HEK293T (cell line): ENCODE measurements around the gene LARGE1.

Source experiments
- CTCF ChIA-PET: fragments of 350-600 bp; formaldehyde crosslinking; extraction: SDS; loops from one replicate; lab custom pipeline; 2021; ENCODE audit warnings: antibody characterized with exemption, inconsistent platforms; lab: Yijun Ruan, JAX
- POLR2A ChIA-PET: fragments of 350-600 bp; formaldehyde crosslinking; extraction: SDS; loops from one replicate; lab custom pipeline; 2020; ENCODE audit warnings: antibody characterized with exemption, inconsistent platforms; lab: Yijun Ruan, JAX
- DNase-seq: peaks from one replicate; pipeline ENCODE4 v3.0.0; 2012; ENCODE audit warnings: mixed read lengths; ENCODE audit errors: extremely low spot score
- ARNT ChIP-seq: fragments of 450-650 bp; IDR thresholded peaks from 2 replicates; pipeline ENCODE4 v1.6.1; 2017; ENCODE audit warnings: mild to moderate bottlenecking
- BHLHE40 ChIP-seq: fragments of 450-650 bp; IDR thresholded peaks from 2 replicates; pipeline ENCODE4 v1.6.1; 2016; ENCODE audit warnings: mild to moderate bottlenecking, moderate library complexity, borderline replicate concordance
- CTBP1 ChIP-seq: fragments of 450-650 bp; IDR thresholded peaks from 2 replicates; pipeline ENCODE4 v1.6.1; 2016; ENCODE audit warnings: borderline replicate concordance
- ELF4 ChIP-seq: fragments of 450-650 bp; IDR thresholded peaks from 2 replicates; pipeline ENCODE4 v1.6.1; 2017; ENCODE audit warnings: antibody characterized with exemption
- FOXA1 ChIP-seq: fragments of 450-650 bp; IDR thresholded peaks from 2 replicates; pipeline ENCODE4 v1.6.1; 2016; ENCODE audit warnings: mild to moderate bottlenecking
- FOXK2 ChIP-seq: fragments of 450-650 bp; IDR thresholded peaks from 2 replicates; pipeline ENCODE4 v1.6.1; 2016; ENCODE audit warnings: mild to moderate bottlenecking
- FOXM1 ChIP-seq: fragments of 450-650 bp; IDR thresholded peaks from 2 replicates; pipeline ENCODE4 v1.6.1; 2017; ENCODE audit warnings: mild to moderate bottlenecking, borderline replicate concordance
- HDGF ChIP-seq: fragments of 450-650 bp; IDR thresholded peaks from 2 replicates; pipeline ENCODE4 v1.6.1; 2017; ENCODE audit warnings: antibody characterized with exemption, borderline replicate concordance
- L3MBTL2 ChIP-seq: fragments of 450-650 bp; conservative IDR thresholded peaks from 2 replicates; pipeline ENCODE4 v1.6.1; 2016; ENCODE audit warnings: mild to moderate bottlenecking
- LEF1 ChIP-seq: fragments of 450-650 bp; IDR thresholded peaks from 2 replicates; pipeline ENCODE4 v1.6.1; 2017; ENCODE audit warnings: mild to moderate bottlenecking, borderline replicate concordance
- NFRKB ChIP-seq: fragments of 450-650 bp; IDR thresholded peaks from 2 replicates; pipeline ENCODE4 v1.6.1; 2016; ENCODE audit warnings: mild to moderate bottlenecking, moderate library complexity
- PKNOX1 ChIP-seq: fragments of 450-650 bp; IDR thresholded peaks from 2 replicates; pipeline ENCODE4 v1.6.1; 2016
- SP1 ChIP-seq: fragments of 450-650 bp; IDR thresholded peaks from 2 replicates; pipeline ENCODE4 v1.6.1; 2017
- SUZ12 ChIP-seq: fragments of 450-650 bp; IDR thresholded peaks from 2 replicates; pipeline ENCODE4 v1.6.1; 2016; ENCODE audit warnings: mild to moderate bottlenecking
- TARDBP ChIP-seq: fragments of 450-650 bp; IDR thresholded peaks from 2 replicates; pipeline ENCODE4 v1.6.1; 2016
- ZNF384 ChIP-seq: fragments of 450-650 bp; IDR thresholded peaks from 2 replicates; pipeline ENCODE4 v1.6.1; 2016

LARGE1 gene

GRCh38 chr22:33529424-33530113 is 390.7 kb downstream of the LARGE1 start:
- no peak for TF ChIP-seq NFRKB
- no peak for TF ChIP-seq BHLHE40
- TF ChIP-seq L3MBTL2, result no peak
- no peak for TF ChIP-seq TARDBP
- TF ChIP-seq FOXK2, result no peak
- no peak for TF ChIP-seq ZNF384
- no peak for TF ChIP-seq PKNOX1
- no peak for TF ChIP-seq ELF4
- TF ChIP-seq SUZ12, result no peak
- no peak for TF ChIP-seq SP1
- no peak for TF ChIP-seq HDGF
- no peak for TF ChIP-seq ARNT
- no peak for TF ChIP-seq FOXM1
- no peak for TF ChIP-seq FOXA1
- no peak for TF ChIP-seq LEF1
- TF ChIP-seq CTBP1, result no peak
- ChIA-PET POLR2A (interaction anchor here (0.7 kb wide), 1 partner anchor 10 kb away, joined by 3 read pairs; no protein-coding TSS in a partner anchor), CTCF (no interaction called here)
- no peak for DNase-seq

GRCh38 chr22:33528183-33528582 is 392.1 kb downstream of the LARGE1 start:
- DNase-seq, result no peak
- TF ChIP-seq LEF1, result no peak
- TF ChIP-seq NFRKB, result no peak
- TF ChIP-seq PKNOX1, result no peak
- ChIA-PET CTCF (no interaction called here), POLR2A (no interaction called here)

GRCh38 chr22:33526434-33527107 is 393.7 kb downstream of the LARGE1 start:
- no peak for DNase-seq
- ChIA-PET POLR2A (no interaction called here), CTCF (no interaction called here)

GRCh38 chr22:33524511-33525260 is 395.6 kb downstream of the LARGE1 start:
- CTCF ChIA-PET, result no interaction called here
- TF ChIP-seq SP1, result no peak
- TF ChIP-seq TARDBP, result no peak
- no peak for TF ChIP-seq ELF4
- no peak for TF ChIP-seq FOXM1
- TF ChIP-seq LEF1, result no peak
- no peak for TF ChIP-seq L3MBTL2
- no peak for TF ChIP-seq ZNF384
- TF ChIP-seq SUZ12, result no peak
- DNase-seq, result no peak
- POLR2A ChIA-PET, result no interaction called here

More at GRCh38 chr22:33526434-33527107, 393.7 kb downstream of the LARGE1 start:
- TF ChIP-seq CTBP1 (no peak), BHLHE40 (no peak), TARDBP (no peak), PKNOX1 (no peak), SP1 (no peak), ARNT (no peak), L3MBTL2 (no peak), LEF1 (no peak), ZNF384 (no peak), SUZ12 (no peak), NFRKB (no peak), FOXK2 (no peak), HDGF (no peak), ELF4 (no peak), FOXM1 (no peak), FOXA1 (no peak)

- POLR2A ChIA-PET, result no interaction called here
- no peak for DNase-seq
- TF ChIP-seq ARNT (no peak), FOXM1 (no peak), PKNOX1 (no peak), LEF1 (no peak), SP1 (no peak), TARDBP (no peak), CTBP1 (no peak), FOXA1 (no peak), NFRKB (no peak), FOXK2 (no peak), HDGF (no peak), SUZ12 (no peak)
- CTCF ChIA-PET, result interaction anchor here (0.6 to 1.2 kb wide), 2 partner anchors 57 to 630 kb away, joined by 3 read pairs; no protein-coding TSS in a partner anchor
These were observed 398.2 kb downstream of the LARGE1 start for GRCh38 chr22:33521879-33522665.
